ENCODE measurements around the gene RNASEL.
"Not testable (repeated sequence)": the region's sequence is repeated elsewhere in the genome, so short reads cannot be mapped to it uniquely, and the experiment has no call there.

RNASEL gene

DNA sequence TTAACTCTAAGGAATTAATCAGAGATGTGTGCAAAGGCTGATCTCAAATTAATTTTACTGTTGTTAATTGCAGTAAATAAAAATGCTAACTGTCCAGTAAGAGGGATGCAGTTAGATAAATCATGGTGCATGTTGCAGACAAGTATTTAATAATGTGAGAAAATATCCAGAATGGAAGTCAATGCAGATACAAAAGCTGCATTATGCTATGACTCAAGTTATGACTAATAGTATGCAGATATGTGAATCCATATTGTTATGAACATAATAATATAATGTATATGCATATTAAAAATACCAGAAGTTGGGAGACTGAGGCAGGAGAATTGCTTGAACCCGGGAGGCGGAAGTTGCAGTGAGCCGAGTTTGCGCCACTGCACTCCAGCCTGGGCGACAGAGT is 21.4 kb downstream of the RNASEL start:
- in situ Hi-C loops (cut with MboI; ENCODE audit: low sequenced_read_pairs): no loop called here

DNA sequence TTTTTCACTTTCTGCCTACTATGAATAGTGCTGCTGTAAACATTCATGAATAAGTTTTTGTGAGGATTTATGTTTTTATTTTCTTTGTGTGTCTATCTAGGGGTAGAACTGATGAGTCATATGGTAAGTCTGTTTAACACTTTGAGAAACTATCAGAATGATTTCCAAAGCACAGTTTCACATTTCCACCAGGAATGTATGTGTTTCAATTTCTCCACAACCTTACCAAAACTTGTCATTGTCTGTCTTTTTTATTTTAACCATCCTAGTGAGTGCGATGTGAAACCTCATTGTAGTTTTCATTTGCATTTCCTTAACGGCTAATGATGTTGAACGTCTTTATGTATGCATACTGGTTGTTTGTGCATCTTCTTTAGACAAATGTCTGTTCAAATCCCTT is 23.5 kb downstream of the RNASEL start:
- in situ Hi-C loops (cut with MboI; ENCODE audit: low sequenced_read_pairs): no loop called here

DNA sequence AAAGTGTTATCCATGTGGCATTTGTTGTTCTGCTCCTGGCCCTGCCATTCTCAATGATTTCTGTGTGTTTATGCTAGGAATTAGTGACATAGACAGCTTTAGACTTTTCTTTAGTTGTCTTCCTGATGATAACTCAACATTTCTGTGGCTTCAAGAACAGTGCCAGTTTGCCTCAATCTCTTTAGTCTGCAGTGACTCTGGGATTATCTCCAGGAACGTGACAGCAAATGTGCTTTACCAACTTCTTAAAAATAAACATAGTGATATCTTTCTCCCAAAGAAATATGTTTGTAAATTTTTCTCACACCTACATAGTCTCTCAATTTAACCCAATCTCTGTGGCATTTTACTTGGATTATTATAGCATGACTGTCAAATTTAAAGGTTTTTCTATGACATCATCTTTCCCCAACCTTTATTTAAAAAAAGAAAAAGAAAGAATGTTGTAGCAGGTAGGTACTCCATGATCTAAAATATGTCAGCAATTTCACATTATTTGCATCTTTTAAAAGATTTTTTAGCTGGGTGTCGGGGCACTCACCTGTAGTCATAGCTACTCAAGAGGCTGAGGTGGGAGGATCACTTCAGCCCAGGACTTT is 24.6 kb downstream of the RNASEL start:
- in situ Hi-C loops (cut with MboI; ENCODE audit: low sequenced_read_pairs): no loop called here

DNA sequence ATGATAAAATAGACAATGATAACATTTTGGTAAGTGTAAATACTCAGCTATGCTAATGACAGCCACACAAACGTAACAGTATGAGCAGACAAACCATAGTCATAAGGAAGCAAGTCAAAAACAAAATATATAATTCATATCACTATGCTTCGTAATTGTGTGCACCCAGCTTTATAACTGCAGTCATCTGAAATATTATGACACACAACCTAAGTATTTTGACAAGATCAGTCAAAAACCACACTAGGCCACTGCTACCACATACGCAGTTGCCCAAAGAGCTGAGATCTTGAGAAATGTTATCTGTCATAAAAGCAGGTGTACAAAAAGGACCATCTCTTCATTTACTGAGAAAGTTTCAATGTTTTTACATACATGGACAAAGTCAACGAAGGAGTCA is 26.0 kb downstream of the RNASEL start:
- in situ Hi-C loops (cut with MboI; ENCODE audit: low sequenced_read_pairs): no loop called here

DNA sequence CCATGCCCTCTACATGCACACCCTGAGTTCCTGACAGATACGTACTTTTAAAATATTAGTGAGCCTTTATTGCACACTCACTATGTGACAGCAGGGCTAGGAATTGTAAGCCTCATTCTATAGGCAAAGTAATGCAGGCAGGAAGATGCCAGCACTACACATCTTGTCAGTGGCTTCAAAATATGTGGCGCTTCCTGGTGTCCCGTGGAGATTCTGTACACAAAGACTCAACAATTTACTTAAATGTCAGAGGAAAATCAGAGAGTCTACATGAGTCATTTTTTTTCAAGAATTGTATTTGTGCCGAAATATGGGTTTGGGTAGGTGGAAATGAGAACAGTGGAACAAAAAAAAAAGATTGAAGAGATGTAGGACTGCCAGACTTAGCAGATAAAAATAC is 27.6 kb downstream of the RNASEL start:
- in situ Hi-C loops (cut with MboI; ENCODE audit: low sequenced_read_pairs): no loop called here

DNA sequence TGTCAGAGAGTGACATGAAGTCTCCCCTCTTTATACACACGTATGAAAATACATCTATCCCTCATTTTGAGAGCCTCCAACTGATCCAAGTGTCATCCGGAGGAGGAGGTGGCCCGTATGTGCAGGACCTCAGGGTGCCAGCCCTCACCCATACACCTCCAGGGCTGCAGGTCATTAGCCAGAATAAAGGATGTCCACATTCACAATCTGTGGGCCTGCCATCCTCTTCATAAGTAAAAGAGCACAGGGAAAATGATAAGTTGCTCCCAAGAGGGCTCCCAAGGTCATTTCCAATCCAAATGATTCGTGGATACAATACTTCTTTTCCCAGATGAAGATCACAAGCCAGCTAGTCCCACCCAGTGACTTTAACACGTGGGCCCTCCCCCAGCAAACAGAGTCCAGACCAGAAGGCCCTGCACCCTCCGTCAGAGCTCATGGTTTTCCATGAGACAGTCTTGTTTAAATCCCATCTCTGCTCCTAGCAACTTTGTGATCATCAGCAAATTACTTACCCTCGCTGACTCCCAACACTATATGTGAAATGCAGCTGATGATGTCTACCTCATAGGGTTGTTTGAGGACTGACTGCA is 28.6 kb downstream of the RNASEL start:
- in situ Hi-C loops (cut with MboI; ENCODE audit: low sequenced_read_pairs): no loop called here

DNA sequence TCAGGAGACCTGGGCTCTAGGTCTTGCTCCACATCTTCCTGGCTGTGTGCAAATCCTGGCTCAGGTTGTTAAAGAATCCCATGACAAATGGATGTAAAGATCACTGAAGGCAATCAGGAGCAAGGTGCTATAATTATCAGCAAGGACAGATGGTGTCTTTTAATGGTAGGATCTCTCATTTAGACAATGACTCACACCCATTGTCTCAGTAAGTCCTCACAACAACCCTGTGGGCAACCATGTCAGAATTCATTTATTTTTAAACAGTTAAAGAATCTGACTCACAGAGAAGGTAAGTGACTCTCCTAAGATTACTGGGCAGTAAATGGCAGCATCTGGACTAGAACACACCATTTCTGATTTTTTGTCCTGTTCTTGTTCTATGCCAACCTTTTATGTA is 32.8 kb downstream of the RNASEL start:
- in situ Hi-C loops (cut with MboI; ENCODE audit: low sequenced_read_pairs): no loop called here

DNA sequence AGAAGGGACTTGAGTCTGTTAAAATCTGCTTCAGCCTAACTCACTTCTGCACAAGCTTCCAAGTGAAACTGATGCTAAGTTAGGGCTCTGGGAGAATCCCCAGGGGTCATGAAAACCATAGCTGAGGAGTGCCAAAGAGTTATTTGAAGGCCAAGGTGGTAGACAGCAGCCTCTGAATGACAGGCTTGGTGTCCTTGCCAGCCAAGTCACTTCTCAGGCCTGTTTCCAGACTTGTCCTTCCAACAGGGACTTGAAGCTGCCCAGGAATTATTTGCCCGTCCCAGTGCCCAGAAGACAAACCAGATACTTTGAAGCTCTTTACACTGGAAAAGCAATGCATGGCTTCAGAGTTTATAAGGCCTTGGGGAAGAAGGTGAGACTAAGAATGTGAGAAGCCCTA is 33.6 kb downstream of the RNASEL start:
- in situ Hi-C loops (cut with MboI; ENCODE audit: low sequenced_read_pairs): no loop called here

DNA sequence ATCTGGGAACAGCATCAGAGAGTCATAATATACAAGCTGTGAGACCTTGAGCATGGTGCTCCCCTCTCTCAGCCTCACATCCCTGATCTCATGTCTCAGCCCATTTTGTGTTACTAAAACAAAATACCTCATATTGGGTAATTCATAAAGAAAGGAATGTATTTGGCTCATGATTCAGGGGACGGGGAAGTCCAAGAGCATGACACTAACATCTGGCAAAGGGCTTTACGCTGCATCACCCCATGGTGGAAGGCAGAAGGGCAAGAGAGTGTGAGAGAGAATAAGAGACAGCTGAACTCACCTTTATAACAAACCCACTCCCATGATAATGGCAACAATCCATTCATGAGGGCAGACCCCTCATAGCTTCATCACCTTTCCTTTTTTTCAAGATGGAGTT is 36.5 kb downstream of the RNASEL start:
- in situ Hi-C loops (cut with MboI; ENCODE audit: low sequenced_read_pairs): no loop called here

DNA sequence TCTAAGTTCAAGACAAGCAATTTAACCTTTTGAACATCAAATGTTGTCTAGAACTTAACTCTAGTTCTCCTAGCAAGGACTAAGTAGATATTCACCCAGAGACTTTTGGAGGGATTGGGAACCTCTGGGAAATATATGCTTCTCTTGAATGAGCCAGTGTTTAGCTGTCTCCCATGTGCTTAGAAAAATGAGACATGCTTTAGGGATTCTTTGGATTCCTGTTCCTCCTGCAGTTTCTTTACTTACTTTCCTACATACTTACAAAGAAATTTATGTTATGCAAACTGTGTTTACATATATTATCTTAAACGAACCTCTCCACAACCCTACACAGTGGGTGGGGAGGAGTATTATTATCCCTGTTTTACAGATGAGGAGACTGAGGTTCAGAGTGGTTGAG is 39.2 kb downstream of the RNASEL start:
- in situ Hi-C loops (cut with MboI; ENCODE audit: low sequenced_read_pairs): no loop called here

DNA sequence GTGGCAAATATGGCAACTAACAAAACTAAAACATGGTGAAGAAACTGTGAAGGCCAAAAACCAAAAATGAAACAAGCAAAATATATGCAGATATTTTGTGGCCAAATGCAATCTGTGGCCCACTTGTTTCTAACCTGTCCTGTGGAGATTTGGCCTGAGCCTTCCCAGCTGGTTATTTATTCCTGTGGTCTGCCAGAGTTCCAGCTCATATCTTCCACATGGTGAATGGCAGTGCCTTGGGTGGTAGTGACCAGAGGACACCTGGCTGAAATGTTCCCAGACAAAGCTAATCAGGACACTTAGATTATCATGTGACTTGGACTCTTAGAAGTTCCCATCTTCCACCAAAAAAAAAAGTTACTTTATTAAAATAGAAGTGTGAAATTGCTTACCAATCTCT is 39.7 kb downstream of the RNASEL start:
- in situ Hi-C loops (cut with MboI; ENCODE audit: low sequenced_read_pairs): no loop called here

DNA sequence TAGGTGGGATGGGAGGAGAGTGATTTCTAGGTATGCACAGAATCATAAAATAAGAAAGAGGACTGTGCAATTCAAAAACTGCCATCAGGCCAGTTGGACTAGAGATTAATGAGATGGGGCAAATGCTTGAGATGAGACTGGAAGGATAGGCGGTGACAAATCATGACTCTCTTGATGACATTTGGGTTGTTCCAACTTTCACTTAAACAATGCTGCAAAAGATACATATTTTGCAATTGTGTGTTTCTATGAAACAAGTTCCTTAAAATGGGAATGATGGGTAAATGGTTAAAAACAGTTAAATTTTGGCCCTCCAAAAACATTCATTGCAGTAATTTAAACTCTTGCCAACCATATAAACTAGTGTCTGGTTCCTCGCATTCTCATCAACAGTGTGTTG is 55.2 kb downstream of the RNASEL start:
- in situ Hi-C loops (cut with MboI; ENCODE audit: low sequenced_read_pairs): no loop called here

DNA sequence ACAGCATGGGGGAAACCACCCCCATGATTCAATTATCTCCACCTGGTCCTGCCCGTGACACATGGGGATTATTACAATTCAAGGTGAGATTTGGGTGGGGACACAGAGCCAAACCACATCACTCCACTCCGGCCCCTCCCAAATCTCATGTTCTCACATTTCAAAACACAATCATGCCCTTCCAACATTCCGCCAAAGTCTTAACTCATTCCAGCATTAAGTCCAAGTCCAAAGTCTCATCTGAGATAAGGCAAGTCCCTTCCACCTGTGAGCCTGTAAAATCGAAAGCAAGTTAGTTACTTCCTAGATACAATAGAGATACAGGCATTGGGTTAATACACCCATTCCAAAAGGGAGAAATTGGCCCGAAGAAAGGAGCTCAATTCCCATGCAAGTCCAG is 60.9 kb downstream of the RNASEL start:
- in situ Hi-C loops (cut with MboI; ENCODE audit: low sequenced_read_pairs): not testable (repeated sequence)

DNA sequence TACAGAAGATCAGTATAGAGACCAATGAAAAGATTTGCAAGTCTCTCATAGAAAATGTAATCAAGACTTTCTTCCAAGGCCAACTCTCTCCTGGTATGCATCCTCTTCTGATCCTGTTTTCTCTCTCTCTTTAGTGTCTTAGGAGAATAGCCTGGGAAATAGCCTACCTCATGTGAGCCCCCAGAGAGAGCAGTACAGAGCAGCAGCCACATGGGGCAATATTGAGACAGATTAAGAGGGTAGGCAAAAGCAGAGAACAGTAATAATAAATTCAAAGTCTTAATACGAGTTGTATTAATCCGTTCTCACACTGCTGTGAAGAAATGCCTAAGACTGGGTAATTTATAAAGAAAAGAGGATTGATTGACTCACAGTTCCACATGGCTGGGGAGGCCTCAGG is 61.4 kb downstream of the RNASEL start:
- in situ Hi-C loops (cut with MboI; ENCODE audit: low sequenced_read_pairs): no loop called here

DNA sequence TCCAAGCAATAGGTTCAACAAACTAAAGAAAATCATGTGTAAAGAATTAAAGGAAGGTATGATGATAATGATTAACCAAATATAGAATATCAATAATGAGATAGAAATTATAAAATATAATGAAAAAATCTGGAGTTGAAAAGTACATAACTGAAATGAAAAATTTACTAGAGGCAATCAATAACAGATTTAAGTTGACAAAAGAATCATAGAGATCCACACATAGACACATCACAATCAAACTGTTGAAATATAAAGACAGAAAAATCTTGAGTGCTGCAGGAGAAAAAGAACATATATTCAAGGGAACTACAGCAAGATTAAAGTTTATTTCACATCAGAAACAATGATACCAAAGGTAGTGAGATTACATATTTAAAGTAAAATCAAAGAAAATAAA is 63.7 kb downstream of the RNASEL start:
- in situ Hi-C loops (cut with MboI; ENCODE audit: low sequenced_read_pairs): no loop called here
